GM10266 (cell line): ENCODE data around the gene EXOC4.

ENCODE experiments used
- DNase-seq: peaks from one replicate; pipeline ENCODE4 v3.0.0; 2012; ENCODE audit errors: extremely low spot score
- CTCF ChIP-seq: IDR thresholded peaks from 2 replicates; pipeline ENCODE4 v1.5.1; 2012; ENCODE audit warnings: mild to moderate bottlenecking, low read depth; ENCODE audit not compliant: control insufficient read depth, insufficient read depth; ENCODE audit errors: missing control alignments

EXOC4 gene

GRCh38 chr7:133769668-133770067 is 516.8 kb downstream of the EXOC4 start:
- no peak for DNase-seq

GRCh38 chr7:133770863-133771492 is 518.1 kb downstream of the EXOC4 start:
- no peak for DNase-seq
- TF ChIP-seq CTCF, result no peak

More at GRCh38 chr7:133769668-133770067, 516.8 kb downstream of the EXOC4 start:
- no peak for TF ChIP-seq CTCF

- no peak for DNase-seq
- no peak for TF ChIP-seq CTCF
Observed at GRCh38 chr7:133771788-133772419, 519.0 kb downstream of the EXOC4 start.

GRCh38 chr7:133773601-133774000 is 520.7 kb downstream of the EXOC4 start:
- no peak for TF ChIP-seq CTCF
- no peak for DNase-seq

GRCh38 chr7:133775201-133775600 is 522.3 kb downstream of the EXOC4 start:
- no peak for TF ChIP-seq CTCF
- DNase-seq, result no peak

- no peak for DNase-seq
- TF ChIP-seq CTCF, result no peak
Observed at GRCh38 chr7:133776266-133776665, 523.4 kb downstream of the EXOC4 start.

GRCh38 chr7:133777701-133778100 is 524.8 kb downstream of the EXOC4 start:
- no peak for TF ChIP-seq CTCF
- no peak for DNase-seq
